Right renal pelvis (tissue), 4 donors: Measurements from ENCODE around the gene RGL2. TPM values are rescaled to one million over a fixed set of nuclear protein-coding genes. Genes with fewer than 3 reads are reported as not detected.

Source experiments
- DNase-seq, 4 donors: peaks; one replicate each; pipeline ENCODE4 v3.0.0-alpha.2; 2013; ENCODE audit warnings: low read depth in 4 of 4, low spot score in 3 of 4, missing footprints in 1 of 4
- polyA plus RNA-seq, 4 donors: library from polyadenylated mRNA; unstranded; fragments of 120-200 nt; gene quantifications; one replicate each; pipeline ENCODE4 v1.2.1, GENCODE V29; 2013; ENCODE audit not compliant: insufficient read length in 4 of 4

RGL2 gene
- polyA plus RNA-seq, 4 donors: 98.4 to 122 (median 109) TPM

DNA sequence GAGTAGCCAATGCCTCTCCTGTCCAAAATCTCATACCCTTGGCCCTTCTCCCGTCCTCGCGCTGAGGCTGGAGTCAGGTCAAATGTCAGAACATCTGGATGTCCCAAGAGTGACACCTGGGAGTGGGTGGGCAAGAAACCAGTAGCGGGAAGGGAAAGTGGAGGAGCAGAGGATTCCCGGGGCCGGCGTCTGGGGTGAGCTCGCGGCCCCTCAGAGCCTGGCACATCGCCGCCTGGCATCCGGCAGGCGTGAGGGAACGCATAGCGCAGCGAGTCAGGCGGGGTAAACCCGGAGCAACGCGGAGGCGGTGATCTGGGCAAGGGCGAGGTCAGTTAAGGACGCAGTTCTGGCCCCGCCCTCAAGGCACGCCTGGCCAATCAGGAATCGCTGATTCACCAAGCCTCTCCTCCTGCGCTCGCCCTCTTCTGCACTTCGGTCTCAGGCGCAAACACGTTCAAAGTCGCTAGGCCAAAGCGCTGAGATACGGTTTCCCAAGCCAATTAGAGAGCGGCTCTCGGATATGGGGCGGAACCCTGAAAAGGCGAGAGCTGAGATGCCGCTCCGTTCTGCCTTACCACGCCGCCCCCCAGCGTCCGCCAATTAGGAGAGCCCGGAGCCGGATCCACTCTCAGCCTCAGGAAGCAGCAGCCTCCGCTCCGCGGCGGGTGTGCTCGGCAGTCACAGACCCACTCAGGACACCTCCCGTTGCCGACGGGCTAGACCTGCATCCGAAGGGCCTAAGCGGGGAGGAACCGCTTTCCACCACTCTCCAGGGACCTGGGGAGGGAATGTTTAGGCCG lies 49.6 kb downstream of the RGL2 start:
- peak; percentile 89 to 96 (median 94) for DNase-seq

DNA sequence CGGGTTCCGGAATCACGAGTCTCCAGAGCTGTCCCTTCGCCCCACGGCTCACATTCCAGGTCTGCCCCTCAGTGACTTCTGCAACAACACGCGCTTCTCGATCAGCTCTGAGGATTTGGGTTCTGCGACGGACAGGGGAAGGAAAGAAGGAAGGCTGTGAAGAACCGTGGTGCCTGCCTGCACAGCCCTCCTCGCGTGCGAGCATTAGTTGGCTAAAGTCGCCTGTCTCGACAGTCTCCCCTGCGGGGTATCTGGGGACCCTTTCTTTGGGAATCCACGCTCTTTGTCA lies 50.2 kb downstream of the RGL2 start:
- DNase-seq: no peak

DNA sequence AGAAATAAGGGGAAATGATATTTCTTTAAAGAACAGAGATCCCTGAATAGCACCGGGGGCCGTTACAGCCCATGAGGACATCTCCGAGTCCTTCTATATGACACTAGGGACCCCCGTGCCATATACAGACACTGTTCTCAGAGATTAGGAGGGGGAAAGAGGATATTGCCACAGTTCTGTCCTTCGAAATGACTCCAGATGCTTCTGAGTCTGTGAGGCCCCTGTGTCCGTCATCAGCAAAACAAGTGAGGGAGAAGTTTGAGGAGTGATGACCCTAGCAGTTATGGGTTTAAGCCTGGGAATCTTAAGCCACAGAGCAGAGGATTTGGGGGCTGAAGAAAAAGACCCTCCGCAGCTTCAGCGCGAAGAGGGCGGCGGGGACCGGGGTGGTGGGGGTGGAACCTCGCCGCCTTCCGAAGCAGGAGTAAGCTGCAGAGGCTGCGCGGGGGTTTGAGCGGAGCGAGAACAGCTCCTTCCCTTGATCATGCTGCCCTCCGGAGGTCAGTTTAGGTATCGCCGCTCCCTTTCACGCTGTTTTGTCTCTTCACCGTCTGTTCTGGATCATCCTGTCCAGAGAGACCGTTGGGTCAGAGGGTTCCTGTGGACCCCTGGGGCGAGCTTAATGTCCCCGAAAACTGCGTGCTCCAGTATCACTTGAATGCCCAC lies 50.6 kb downstream of the RGL2 start:
- DNase-seq: peak; percentile 78 to 83 (median 82)

DNA sequence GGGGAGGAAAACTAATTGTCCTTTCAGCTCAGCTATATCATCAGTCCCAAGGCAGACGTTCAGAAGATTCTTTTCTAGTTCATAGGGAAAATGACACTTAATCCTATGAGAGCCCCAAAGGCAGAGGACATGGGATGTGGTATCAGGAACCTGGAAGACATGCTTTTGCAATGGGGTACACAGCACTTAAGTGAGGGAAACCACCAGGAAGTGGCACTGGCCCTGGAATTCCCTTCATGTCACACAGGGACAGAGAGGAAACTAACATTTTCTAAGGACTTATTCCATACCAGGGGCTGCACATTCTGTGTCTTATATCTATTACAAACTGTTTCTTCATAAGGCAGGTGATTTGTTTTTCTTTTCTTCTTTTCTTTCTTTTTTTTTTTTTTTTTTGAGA lies 55.3 kb downstream of the RGL2 start:
- no peak for DNase-seq

DNA sequence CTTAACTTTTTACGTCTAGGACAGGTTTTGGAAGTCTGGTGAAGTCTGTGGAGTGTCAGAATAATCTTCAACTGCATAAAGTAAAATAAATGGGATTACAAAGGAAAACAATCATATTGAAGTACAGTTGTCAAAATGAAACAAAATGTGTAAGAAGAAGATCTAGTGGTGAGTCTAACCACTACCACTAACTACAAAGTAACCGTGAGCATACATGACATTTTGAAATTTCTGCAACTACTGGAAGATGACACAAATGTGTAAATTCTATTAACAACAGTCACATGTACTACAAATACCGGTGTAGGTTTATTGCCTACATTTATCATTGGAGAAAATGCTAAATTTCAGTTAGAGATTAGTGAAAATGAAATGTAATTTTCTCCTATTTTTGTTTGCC lies 56.8 kb downstream of the RGL2 start:
- no peak for DNase-seq

Other genes starting within 250 kb of the RGL2 start
- 10 to 100 TPM; 17.9 to 37.0 (median 19.2) TPM for gene HLA-DPA1, start 225.3 kb downstream of the RGL2 start, polyA plus RNA-seq
- gene HLA-DPB1, start 223.0 kb downstream of the RGL2 start, polyA plus RNA-seq: 10 to 100 TPM; 18.4 to 24.2 (median 21.3) TPM
- 1 to 10 TPM; 4.7 to 5.6 (median 5.4) TPM for gene COL11A2, start 106.5 kb downstream of the RGL2 start, polyA plus RNA-seq
- gene RXRB, start 98.3 kb downstream of the RGL2 start, polyA plus RNA-seq: 10 to 100 TPM; 53.7 to 56.5 (median 54.3) TPM
- 100 to 1,000 TPM; 102 to 118 (median 105) TPM for gene SLC39A7, start 98.1 kb downstream of the RGL2 start, polyA plus RNA-seq
- 10 to 100 TPM; 20.5 to 35.1 (median 26.7) TPM for gene HSD17B8, start 94.3 kb downstream of the RGL2 start, polyA plus RNA-seq
- 10 to 100 TPM; 51.5 to 64.6 (median 56.8) TPM for gene RING1, start 90.4 kb downstream of the RGL2 start, polyA plus RNA-seq
- gene VPS52, start 27.1 kb downstream of the RGL2 start, polyA plus RNA-seq: 10 to 100 TPM; 64.3 to 81.7 (median 70.6) TPM
- 1,000 to 10,000 TPM; 2,953 to 3,403 (median 3,031) TPM for gene RPS18, start 26.9 kb downstream of the RGL2 start, polyA plus RNA-seq
- 1 to 10 TPM; 4.2 to 5.8 (median 4.6) TPM for gene B3GALT4, start 21.8 kb downstream of the RGL2 start, polyA plus RNA-seq
- gene WDR46, start 9.7 kb downstream of the RGL2 start, polyA plus RNA-seq: 10 to 100 TPM; 59.9 to 72.6 (median 62.5) TPM
- gene PFDN6, start 9.3 kb downstream of the RGL2 start, polyA plus RNA-seq: 10 to 100 TPM; 64.2 to 78.3 (median 73.5) TPM
- 10 to 100 TPM; 31.8 to 43.1 (median 36.2) TPM for gene TAPBP, start 15.1 kb upstream of the RGL2 start, polyA plus RNA-seq
- gene ZBTB22, start 18.8 kb upstream of the RGL2 start, polyA plus RNA-seq: 10 to 100 TPM; 23.9 to 26.2 (median 25.2) TPM
- 10 to 100 TPM; 52.3 to 58.4 (median 57.6) TPM for gene DAXX, start 24.0 kb upstream of the RGL2 start, polyA plus RNA-seq
- gene KIFC1, start 92.9 kb upstream of the RGL2 start, polyA plus RNA-seq: 10 to 100 TPM; 35.4 to 39.6 (median 38.3) TPM
- gene PHF1, start 112.1 kb upstream of the RGL2 start, polyA plus RNA-seq: 10 to 100 TPM; 71.7 to 80.5 (median 73.3) TPM
- 100 to 1,000 TPM; 218 to 278 (median 226) TPM for gene CUTA, start 119.2 kb upstream of the RGL2 start, polyA plus RNA-seq
- gene SYNGAP1, start 121.1 kb upstream of the RGL2 start, polyA plus RNA-seq: 10 to 100 TPM; 25.8 to 33.9 (median 30.6) TPM
- 10 to 100 TPM; 15.3 to 18.0 (median 16.2) TPM for gene ZBTB9, start 155.6 kb upstream of the RGL2 start, polyA plus RNA-seq